Neutrophil (primary cell): ENCODE results near the gene ACSF3.
"Not testable (repeated sequence)": the region's sequence is repeated elsewhere in the genome, so short reads cannot be mapped to it uniquely, and the experiment has no call there.

ENCODE experiments used
- H3K27ac ChIP-seq: fragments of 200-600 bp; sonication (generic); 2 replicates; pipeline ENCODE4 v1.5.1; 2016; ENCODE audit warnings: mild to moderate bottlenecking, moderate library complexity
- H3K27me3 ChIP-seq: fragments of 200-600 bp; sonication (generic); 2 replicates; pipeline ENCODE4 v1.6.0; 2016; ENCODE audit warnings: mild to moderate bottlenecking
- H3K36me3 ChIP-seq: fragments of 200-600 bp; sonication (generic); 2 replicates; pipeline ENCODE4 v1.5.1; 2017
- H3K4me1 ChIP-seq, 2 experiments: fragments of 200-600 bp in 1 of 2; sonication (generic) in 1 of 2; 1 replicate in 1 of 2; 2 replicates in 1 of 2; pipeline versions ENCODE4 v1.5.1 to v1.6.1; 2013 to 2016; ENCODE audit warnings: low read depth in 1 of 2, low read length in 1 of 2, mild to moderate bottlenecking in 1 of 2, moderate library complexity in 1 of 2; ENCODE audit not compliant: control insufficient read depth in 1 of 2, insufficient read depth in 1 of 2
- H3K4me3 ChIP-seq, 2 experiments: fragments of 200-600 bp in 1 of 2; sonication (generic) in 1 of 2; 1 replicate in 1 of 2; 2 replicates in 1 of 2; pipeline ENCODE4 v1.5.1; 2013 to 2016; ENCODE audit warnings: low read depth in 1 of 2, low read length in 1 of 2, mild to moderate bottlenecking in 1 of 2, moderate library complexity in 1 of 2
- H3K9me3 ChIP-seq: fragments of 200-600 bp; sonication (generic); 2 replicates; pipeline ENCODE4 v1.5.1; 2016
- TF ChIP-seq, protein P1 (sequence below): fragments of 200-600 bp; sonication (generic); IDR thresholded peaks from 2 replicates; pipeline ENCODE4 v1.5.1; 2016; ENCODE audit warnings: antibody characterized with exemption

ACSF3 gene

DNA sequence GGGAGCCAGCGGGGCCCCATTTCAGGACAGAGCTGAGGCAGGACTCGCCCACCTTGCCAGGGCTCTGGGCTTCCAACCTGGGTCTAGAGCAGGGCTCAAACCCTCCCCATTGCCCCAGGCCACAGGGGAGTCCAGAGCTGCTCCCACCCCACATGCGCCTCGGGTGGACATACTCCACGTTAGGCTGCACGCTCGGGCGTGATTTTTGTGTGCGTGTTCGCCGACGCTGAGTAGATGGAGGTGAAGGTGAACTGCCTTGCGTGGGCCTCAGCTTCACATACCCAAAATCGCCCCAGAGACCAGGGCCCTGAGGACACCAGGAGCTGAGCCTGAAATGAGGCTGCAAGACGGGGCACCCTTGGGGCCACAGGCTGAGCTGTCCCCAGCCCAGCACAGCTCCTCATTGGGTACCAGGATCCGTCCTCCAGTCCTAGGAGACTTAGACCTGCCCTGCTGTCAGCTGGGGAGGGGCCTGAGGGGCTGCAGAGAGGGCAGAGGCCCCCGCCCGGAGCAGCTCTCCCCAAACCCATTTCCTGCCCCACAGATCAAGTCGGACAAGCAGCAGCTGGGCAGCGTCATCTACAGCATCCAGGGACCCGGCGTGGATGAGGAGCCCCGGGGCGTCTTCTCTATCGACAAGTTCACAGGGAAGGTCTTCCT lies 86.1 kb downstream of the ACSF3 start:
- Histone ChIP-seq H3K9me3 (no peaks in the 10 kb centered on the region), H3K27ac (no peak overlapping the region), H3K36me3 (no peaks in the 10 kb centered on the region), H3K4me1 (no peaks in the 10 kb centered on the region), H3K27me3 (peaks cover 36% of the 10 kb centered on the region), H3K4me3 (no peak overlapping the region)
- TF ChIP-seq, protein P1, sequence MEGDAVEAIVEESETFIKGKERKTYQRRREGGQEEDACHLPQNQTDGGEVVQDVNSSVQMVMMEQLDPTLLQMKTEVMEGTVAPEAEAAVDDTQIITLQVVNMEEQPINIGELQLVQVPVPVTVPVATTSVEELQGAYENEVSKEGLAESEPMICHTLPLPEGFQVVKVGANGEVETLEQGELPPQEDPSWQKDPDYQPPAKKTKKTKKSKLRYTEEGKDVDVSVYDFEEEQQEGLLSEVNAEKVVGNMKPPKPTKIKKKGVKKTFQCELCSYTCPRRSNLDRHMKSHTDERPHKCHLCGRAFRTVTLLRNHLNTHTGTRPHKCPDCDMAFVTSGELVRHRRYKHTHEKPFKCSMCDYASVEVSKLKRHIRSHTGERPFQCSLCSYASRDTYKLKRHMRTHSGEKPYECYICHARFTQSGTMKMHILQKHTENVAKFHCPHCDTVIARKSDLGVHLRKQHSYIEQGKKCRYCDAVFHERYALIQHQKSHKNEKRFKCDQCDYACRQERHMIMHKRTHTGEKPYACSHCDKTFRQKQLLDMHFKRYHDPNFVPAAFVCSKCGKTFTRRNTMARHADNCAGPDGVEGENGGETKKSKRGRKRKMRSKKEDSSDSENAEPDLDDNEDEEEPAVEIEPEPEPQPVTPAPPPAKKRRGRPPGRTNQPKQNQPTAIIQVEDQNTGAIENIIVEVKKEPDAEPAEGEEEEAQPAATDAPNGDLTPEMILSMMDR, result no peak

DNA sequence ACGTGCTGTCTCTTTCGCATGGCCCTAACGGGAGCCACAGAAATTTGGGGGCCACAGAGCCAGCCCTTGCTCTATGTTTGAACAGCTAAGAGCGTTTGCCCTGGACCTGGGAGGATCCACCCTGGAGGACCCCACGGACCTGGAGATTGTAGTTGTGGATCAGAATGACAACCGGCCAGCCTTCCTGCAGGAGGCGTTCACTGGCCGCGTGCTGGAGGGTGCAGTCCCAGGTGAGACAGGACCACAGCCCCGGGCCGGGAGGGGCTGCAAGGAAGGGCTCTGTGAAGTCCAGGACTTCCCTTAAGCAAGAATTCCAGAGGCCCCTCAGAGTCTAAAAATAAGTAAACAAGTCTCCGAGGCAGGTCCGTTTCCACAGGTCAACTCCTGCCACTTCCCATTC lies 89.8 kb downstream of the ACSF3 start:
- Histone ChIP-seq H3K9me3 (no peaks in the 10 kb centered on the region), H3K36me3 (no peaks in the 10 kb centered on the region), H3K27me3 (peaks cover 27% of the 10 kb centered on the region), H3K27ac (no peak overlapping the region), H3K4me1 (no peaks in the 10 kb centered on the region), H3K4me3 (no peak overlapping the region)
- TF ChIP-seq, protein P1, result no peak

DNA sequence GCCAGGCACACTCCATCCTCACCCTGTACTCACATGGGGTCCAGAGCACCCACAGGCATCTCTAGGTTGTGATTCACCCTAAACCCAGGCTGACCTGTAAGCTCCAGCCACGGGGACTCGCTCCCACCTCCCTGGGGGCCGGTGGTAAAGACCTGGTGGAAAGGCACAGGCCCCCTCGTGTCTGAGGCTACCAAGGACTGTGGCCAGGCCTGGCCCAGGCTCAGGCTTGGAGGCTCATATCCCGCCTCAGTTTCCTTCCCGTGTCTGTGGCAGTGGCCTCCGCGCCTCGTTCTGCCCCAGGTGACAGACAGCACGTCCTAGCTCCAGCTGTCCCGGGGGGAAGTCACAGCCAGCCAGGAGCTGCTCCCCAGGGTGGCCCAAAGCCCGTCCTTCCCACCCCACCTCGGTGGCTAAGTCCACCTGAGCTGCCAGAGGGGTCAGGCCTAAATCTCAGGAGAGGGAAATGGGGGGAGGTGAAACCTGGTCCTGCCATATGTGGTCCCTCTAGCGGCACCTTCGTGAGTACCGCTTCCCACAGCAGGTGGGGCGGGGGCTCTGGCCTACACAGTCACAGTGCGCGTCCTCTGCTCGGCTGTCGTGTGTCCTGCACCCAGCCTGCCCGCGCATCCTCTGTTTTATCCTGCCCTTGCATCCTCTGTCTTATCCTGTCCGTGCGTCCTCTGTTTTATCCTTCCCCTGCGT lies 90.5 kb downstream of the ACSF3 start:
- TF ChIP-seq, protein P1, result no peak
- H3K27ac ChIP-seq, result no peak overlapping the region
- H3K36me3 ChIP-seq, result no peaks in the 10 kb centered on the region
- no peaks in the 10 kb centered on the region for H3K4me1 ChIP-seq
- peaks cover 27% of the 10 kb centered on the region for H3K27me3 ChIP-seq
- no peaks in the 10 kb centered on the region for H3K9me3 ChIP-seq
- H3K4me3 ChIP-seq, result no peak overlapping the region

DNA sequence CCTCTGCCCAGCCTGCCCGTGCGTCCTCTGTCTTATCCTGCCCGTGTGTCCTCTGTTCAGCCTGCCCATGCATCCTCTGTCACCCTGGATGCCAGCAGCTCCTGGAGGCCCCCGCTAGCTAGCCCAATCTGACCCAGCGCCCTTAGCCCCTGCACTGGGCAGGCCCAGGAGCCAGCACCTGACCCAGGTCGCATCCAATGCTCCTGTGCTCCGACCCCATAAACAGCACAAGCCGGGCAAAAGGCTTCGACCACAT lies 91.0 kb downstream of the ACSF3 start:
- TF ChIP-seq, protein P1, result no peak
- Histone ChIP-seq H3K36me3 (no peaks in the 10 kb centered on the region), H3K9me3 (no peaks in the 10 kb centered on the region), H3K4me3 (no peak overlapping the region), H3K27me3 (peaks cover 31% of the 10 kb centered on the region), H3K4me1 (no peaks in the 10 kb centered on the region), H3K27ac (no peak overlapping the region)

DNA sequence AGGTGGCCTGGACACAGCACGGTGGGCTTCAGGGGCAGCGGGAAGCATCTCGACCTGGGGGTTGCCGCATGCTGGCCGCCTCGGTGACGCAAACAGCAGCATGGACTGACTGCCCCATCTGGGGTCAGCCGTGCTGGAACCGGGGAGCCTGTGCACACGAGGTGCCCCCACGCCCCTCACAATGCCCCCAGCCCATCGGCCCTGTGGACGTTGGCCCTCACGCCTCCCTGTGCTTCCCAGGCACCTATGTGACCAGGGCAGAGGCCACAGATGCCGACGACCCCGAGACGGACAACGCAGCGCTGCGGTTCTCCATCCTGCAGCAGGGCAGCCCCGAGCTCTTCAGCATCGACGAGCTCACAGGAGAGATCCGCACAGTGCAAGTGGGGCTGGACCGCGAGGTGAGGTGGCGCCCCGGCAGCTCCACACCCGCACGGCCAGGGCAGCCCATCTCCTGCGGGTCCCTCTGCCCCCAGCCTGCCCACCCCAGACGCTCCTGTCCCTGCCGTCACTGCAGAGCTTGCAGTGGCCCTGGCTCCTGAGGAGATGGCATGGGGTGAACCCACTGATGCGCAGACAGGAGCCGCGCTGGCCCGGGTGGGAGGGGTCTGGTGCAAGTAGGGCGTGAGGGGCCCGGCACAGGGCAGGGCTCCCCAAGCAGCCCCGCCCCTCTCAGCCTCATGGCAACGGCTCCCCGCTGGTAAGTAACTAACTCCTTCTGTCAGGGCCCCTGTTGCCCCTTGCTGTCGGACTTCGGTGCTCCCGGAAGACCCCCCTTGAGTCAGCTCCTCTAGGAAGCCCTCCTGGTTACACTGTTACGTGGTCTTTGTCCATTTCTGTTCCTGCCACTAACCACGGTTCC lies 91.5 kb downstream of the ACSF3 start:
- Histone ChIP-seq H3K9me3 (no peaks in the 10 kb centered on the region), H3K27me3 (peaks cover 37% of the 10 kb centered on the region), H3K4me3 (no peak overlapping the region), H3K27ac (no peak overlapping the region), H3K4me1 (no peaks in the 10 kb centered on the region), H3K36me3 (no peaks in the 10 kb centered on the region)
- TF ChIP-seq, protein P1, result no peak

DNA sequence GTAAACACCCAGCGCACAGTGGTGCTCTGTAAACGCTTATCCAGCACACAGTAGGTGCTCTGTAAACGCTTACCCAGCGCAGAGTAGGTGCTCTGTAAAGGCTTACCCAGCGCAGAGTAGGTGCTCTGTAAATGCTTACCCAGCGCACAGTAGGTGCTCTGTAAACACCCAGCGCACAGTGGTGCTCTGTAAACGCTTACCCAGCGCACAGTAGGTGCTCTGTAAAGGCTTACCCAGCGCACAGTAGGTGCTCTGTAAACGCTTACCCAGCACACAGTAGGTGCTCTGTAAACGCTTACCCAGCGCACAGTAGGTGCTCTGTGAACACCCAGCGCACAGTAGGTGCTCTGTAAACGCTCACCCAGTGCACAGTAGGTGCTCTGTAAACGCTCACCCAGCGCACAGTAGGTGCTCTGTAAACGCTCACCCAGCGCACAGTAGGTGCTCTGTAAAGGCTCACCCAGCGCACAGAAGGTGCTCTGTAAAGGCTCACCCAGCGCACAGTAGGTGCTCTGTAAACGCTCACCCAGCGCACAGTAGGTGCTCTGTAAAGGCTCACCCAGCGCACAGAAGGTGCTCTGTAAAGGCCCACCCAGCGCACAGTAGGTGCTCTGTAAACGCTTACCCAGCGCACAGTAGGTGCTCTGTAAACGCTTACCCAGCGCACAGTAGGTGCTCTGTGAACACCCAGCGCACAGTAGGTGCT lies 92.4 kb downstream of the ACSF3 start:
- peaks cover 46% of the 10 kb centered on the region for H3K27me3 ChIP-seq
- not testable (repeated sequence) for H3K36me3 ChIP-seq, H3K4me1 ChIP-seq, H3K4me3 ChIP-seq, H3K27ac ChIP-seq, H3K9me3 ChIP-seq

DNA sequence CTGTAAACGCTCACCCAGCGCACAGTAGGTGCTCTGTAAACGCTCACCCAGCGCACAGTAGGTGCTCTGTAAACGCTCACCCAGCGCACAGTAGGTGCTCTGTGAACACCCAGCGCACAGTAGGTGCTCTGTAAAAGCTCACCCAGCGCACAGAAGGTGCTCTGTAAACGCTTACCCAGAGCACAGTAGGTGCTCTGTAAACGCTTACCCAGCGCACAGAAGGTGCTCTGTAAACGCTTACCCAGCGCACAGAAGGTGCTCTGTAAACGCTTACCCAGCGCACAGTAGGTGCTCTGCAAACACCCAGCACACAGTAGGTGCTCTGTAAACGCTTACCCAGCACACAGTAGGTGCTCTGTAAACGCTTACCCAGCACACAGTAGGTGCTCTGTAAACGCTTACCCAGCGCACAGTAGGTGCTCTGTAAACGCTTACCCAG lies 93.0 kb downstream of the ACSF3 start:
- H3K4me3 ChIP-seq, H3K27ac ChIP-seq, H3K9me3 ChIP-seq, H3K4me1 ChIP-seq, H3K36me3 ChIP-seq: not testable (repeated sequence)
- peaks cover 51% of the 10 kb centered on the region for H3K27me3 ChIP-seq
